HepG2 (cell line): ENCODE data around the gene SAA2. TPM values are rescaled to one million over a fixed set of nuclear protein-coding genes. Genes with fewer than 3 reads are reported as not detected.

Experiments used
- ATAC-seq: fragments of 200-7000 bp; cut with Tn5 transposase; 3 replicates; pipeline ENCODE4 v1.9.1; 2020; ENCODE audit warnings: mild to moderate bottlenecking, moderate library complexity
- BruUV-seq: library from RNA; stranded (reverse); fragments of 400-500 nt; replicated peaks from 2 replicates; lab custom pipeline; 2021; lab: Mats Ljungman, UMichigan
- CTCF ChIA-PET: fragments of 300-600 bp; formaldehyde crosslinking; extraction: SDS; loops from one replicate; lab custom pipeline; 2021; ENCODE audit warnings: low total read pairs, inconsistent platforms, low intra/inter-chr PET ratio; lab: Yijun Ruan, JAX
- POLR2A ChIA-PET: fragments of 350-600 bp; sonication (Branson Sonifier 250); formaldehyde crosslinking; loops from one replicate; lab custom pipeline; 2020; ENCODE audit warnings: antibody characterized with exemption, inconsistent platforms; lab: Yijun Ruan, JAX
- DNase-seq: peaks from one replicate; pipeline ENCODE4 v3.0.0-alpha.2; 2015; ENCODE audit warnings: low spot score
- FAIRE-seq: peaks from 3 replicates; lab custom pipeline; 2011; peaks lifted over from hg19 to GRCh38; lab: Jason Lieb, UNC
- H2AFZ ChIP-seq: one replicate; pipeline ENCODE4 v1.6.1; 2011; ENCODE audit warnings: low read length, inconsistent platforms
- H3K27ac ChIP-seq: fragments of 300-600 bp; 3 replicates; pipeline ENCODE4 v1.8.0; 2011; ENCODE audit warnings: mixed run types, mild to moderate bottlenecking, mixed read lengths, low read length, inconsistent platforms; ENCODE audit not compliant: insufficient read depth; ENCODE audit errors: extremely low read length
- H3K27me3 ChIP-seq, 2 experiments: fragments of 200-600 bp in 1 of 2; 2 replicates in 1 of 2; 3 replicates in 1 of 2; pipeline versions ENCODE4 v1.6.0 to v1.8.0; 2011; ENCODE audit warnings: low read length in 2 of 2, mild to moderate bottlenecking in 2 of 2, moderate library complexity in 2 of 2, inconsistent platforms in 1 of 2; ENCODE audit not compliant: insufficient read depth in 2 of 2, control insufficient read depth in 1 of 2
- H3K36me3 ChIP-seq, 2 experiments: fragments of 200-600 bp in 1 of 2; replicated peaks in 1 of 2; 2 replicates in 1 of 2; 3 replicates in 1 of 2; pipeline versions ENCODE4 v1.5.1 to v1.8.0; 2011; ENCODE audit warnings: low read length in 2 of 2, inconsistent platforms in 1 of 2; ENCODE audit not compliant: insufficient read depth in 2 of 2, control insufficient read depth in 1 of 2
- H3K4me1 ChIP-seq: 2 replicates; pipeline ENCODE4 v1.5.1; 2012; ENCODE audit warnings: low read length, inconsistent platforms; ENCODE audit not compliant: insufficient read depth
- H3K4me2 ChIP-seq: 2 replicates; pipeline ENCODE4 v1.6.0; 2011; ENCODE audit warnings: low read depth, low read length, inconsistent platforms
- H3K4me3 ChIP-seq, 3 experiments: fragments of 200-600 bp in 1 of 3; sonication (generic), shearing (Covaris generic) in 1 of 3; replicated peaks in 1 of 3; 2 replicates each; pipeline ENCODE4 v1.5.1; 2011 to 2016; ENCODE audit warnings: low read length in 3 of 3, inconsistent platforms in 2 of 3, low read depth in 2 of 3, mild to moderate bottlenecking in 2 of 3, control low read depth in 1 of 3, mixed read lengths in 1 of 3; ENCODE audit not compliant: insufficient read depth in 1 of 3
- H3K79me2 ChIP-seq: one replicate; pipeline ENCODE4 v1.6.1; 2011; ENCODE audit warnings: low read length, inconsistent platforms; ENCODE audit not compliant: insufficient read depth
- H3K9ac ChIP-seq: 2 replicates; pipeline ENCODE4 v1.6.0; 2011; ENCODE audit warnings: mild to moderate bottlenecking, low read depth, low read length, inconsistent platforms; ENCODE audit not compliant: insufficient read depth
- H3K9me3 ChIP-seq: 2 replicates; pipeline ENCODE4 v1.5.1; 2012; ENCODE audit warnings: mild to moderate bottlenecking, low read length
- H4K20me1 ChIP-seq: 2 replicates; pipeline ENCODE4 v1.6.0; 2011; ENCODE audit warnings: inconsistent platforms, mild to moderate bottlenecking, low read length, moderate library complexity; ENCODE audit not compliant: insufficient read depth
- FOXA1 ChIP-seq, 2 experiments: fragments of 450-650 bp in 1 of 2; sonication (generic) in 1 of 2; formaldehyde crosslinking in 1 of 2; IDR thresholded peaks; 2 replicates each; pipeline versions ENCODE4 v1.4.0 to v1.6.1; 2016 to 2020; ENCODE audit warnings: missing genetic modification reagents in 1 of 2
- HNF4G ChIP-seq, 2 experiments: sonication (generic) in 1 of 2; formaldehyde crosslinking in 1 of 2; IDR thresholded peaks; 2 replicates each; pipeline versions ENCODE4 v1.4.0 to v1.6.1; 2011 to 2020; ENCODE audit warnings: borderline replicate concordance in 2 of 2, low read depth in 2 of 2, mild to moderate bottlenecking in 2 of 2, low read length in 1 of 2, missing genetic modification reagents in 1 of 2, moderate library complexity in 1 of 2
- KDM4B ChIP-seq: sonication (generic); formaldehyde crosslinking; IDR thresholded peaks from 2 replicates; pipeline ENCODE4 v1.4.0; 2020; ENCODE audit warnings: missing genetic modification reagents
- MTA3 ChIP-seq: sonication (generic); formaldehyde crosslinking; IDR thresholded peaks from 2 replicates; pipeline ENCODE4 v1.4.0; 2020; ENCODE audit warnings: missing genetic modification reagents
- MXD4 ChIP-seq: IDR thresholded peaks from 2 replicates; pipeline ENCODE4 v1.6.1; 2016; ENCODE audit warnings: mild to moderate bottlenecking, missing biosample characterization, missing genetic modification reagents
- RELA ChIP-seq: sonication (generic); formaldehyde crosslinking; IDR thresholded peaks from 2 replicates; pipeline ENCODE4 v1.4.0; 2020; ENCODE audit warnings: missing genetic modification reagents
- ZFP36L2 ChIP-seq: sonication (generic); formaldehyde crosslinking; IDR thresholded peaks from 2 replicates; pipeline ENCODE4 v1.4.0; 2020; ENCODE audit warnings: missing genetic modification reagents
- ZNF12 ChIP-seq: sonication (generic); formaldehyde crosslinking; IDR thresholded peaks from 2 replicates; pipeline ENCODE4 v1.5.0; 2020; ENCODE audit warnings: missing genetic modification reagents
- ZNF251 ChIP-seq: sonication (generic); formaldehyde crosslinking; IDR thresholded peaks from 2 replicates; pipeline ENCODE4 v1.9.0; 2021; ENCODE audit warnings: mild to moderate bottlenecking, missing genetic modification reagents
- ZNF335 ChIP-seq: sonication (generic); formaldehyde crosslinking; IDR thresholded peaks from 2 replicates; pipeline ENCODE4 v1.4.0; 2020; ENCODE audit warnings: missing genetic modification reagents
- ZNF619 ChIP-seq: sonication (generic); formaldehyde crosslinking; IDR thresholded peaks from 2 replicates; pipeline ENCODE4 v1.4.0; 2020; ENCODE audit warnings: mild to moderate bottlenecking, missing genetic modification reagents
- ZNF747 ChIP-seq: sonication (generic); formaldehyde crosslinking; IDR thresholded peaks from 2 replicates; pipeline ENCODE4 v1.8.1; 2023; ENCODE audit warnings: missing genetic modification reagents, mild to moderate bottlenecking, borderline replicate concordance
- ZNF816 ChIP-seq: sonication (generic); formaldehyde crosslinking; IDR thresholded peaks from 2 replicates; pipeline ENCODE4 v1.8.0; 2022; ENCODE audit warnings: missing genetic modification reagents, mild to moderate bottlenecking, borderline replicate concordance
- WGBS: methylation state at CpG from one replicate; pipeline ENCODE4 v1.1.6; 2017; ENCODE audit warnings: low lambda C conversion rate; 5-methylcytosine and 5-hydroxymethylcytosine counted together
- in situ Hi-C: cut with HindIII; loops from 2 replicates; pipeline ENCODE4 v1.10.0; 2017; ENCODE audit warnings: low pct_unique_long_range_greater_than_20kb; ENCODE audit not compliant: extremely low pct_ligation_motif_present
- intact Hi-C: fragments of 100-400 bp; cut with micrococcal nuclease; formaldehyde crosslinking; loops from one replicate; pipeline ENCODE4 v1.10.0; 2022; ENCODE audit not compliant: unreplicated experiment
- polyA plus RNA-seq, 8 experiments: library from polyadenylated mRNA; depleted of rRNA in 3 of 8; stranded (reverse) in 7 of 8; unstranded in 1 of 8; fragments of >200 nt; fragmentation: Illumina TruSeq in 4 of 8; extraction: Trizol in 4 of 8; gene quantifications; 2 replicates each; pipeline versions ENCODE4 v1.2.1 to v1.2.3, GENCODE V29; 2011 to 2016; ENCODE audit warnings: low read depth in 4 of 8, missing spikeins in 1 of 8, mixed read lengths in 1 of 8; ENCODE audit not compliant: insufficient read depth in 1 of 8
- total RNA-seq, 5 experiments: library from RNA; depleted of rRNA; stranded (reverse); fragments of >200 nt; fragmentation: Illumina TruSeq; extraction: Trizol; gene quantifications; 2 replicates each; pipeline ENCODE4 v1.2.3, GENCODE V29; 2016; ENCODE audit warnings: low read depth in 1 of 5
- TF ChIP-seq, protein P1 (sequence below): IDR thresholded peaks from 2 replicates; pipeline ENCODE4 v1.6.1; 2016; ENCODE audit warnings: low read depth, borderline replicate concordance
- TF ChIP-seq, protein P2 (sequence below): sonication (generic); formaldehyde crosslinking; IDR thresholded peaks from 2 replicates; pipeline ENCODE4 v1.4.0; 2020; ENCODE audit warnings: mild to moderate bottlenecking, missing genetic modification reagents
- TF ChIP-seq, protein P3 (sequence below): sonication (generic); formaldehyde crosslinking; IDR thresholded peaks from 2 replicates; pipeline ENCODE4 v1.4.0; 2020; ENCODE audit warnings: missing genetic modification reagents
- TF ChIP-seq, protein P4 (sequence below): sonication (generic); formaldehyde crosslinking; IDR thresholded peaks from 2 replicates; pipeline ENCODE4 v1.4.0; 2020; ENCODE audit warnings: missing genetic modification reagents

The SAA2 gene
- total and polyA plus RNA-seq, 2 of the 13 experiments (the other 11 are each of a cell fraction or from before 2014, with no cell fraction given): 0.27 TPM; not detected in 1

DNA sequence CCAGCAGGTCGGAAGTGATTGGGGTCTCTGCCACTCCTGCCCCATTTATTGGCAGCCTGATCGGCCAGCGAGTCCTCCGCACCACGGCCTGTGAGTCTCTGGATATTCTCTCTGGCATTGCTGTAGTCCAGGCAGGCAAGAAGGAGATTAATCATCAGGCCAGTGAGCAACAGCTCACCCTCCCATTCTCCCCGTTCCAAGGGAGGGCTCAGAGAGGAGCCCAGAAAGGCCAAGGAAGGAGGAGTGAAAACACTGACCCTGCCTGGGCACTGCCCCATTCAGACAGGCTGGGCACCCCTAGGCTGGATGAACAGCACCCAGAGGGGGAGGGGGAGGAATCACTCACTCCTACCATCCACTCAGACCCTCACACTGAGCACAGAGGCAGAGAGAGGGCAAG is 3.1 kb downstream of the SAA2 start:
- no peaks in the 10 kb centered on the region for H4K20me1 ChIP-seq
- intact Hi-C loops (no loop called here), in situ Hi-C loops (no loop called here)
- no peaks in the 10 kb centered on the region for H3K9me3 ChIP-seq
- no peak overlapping the region for H2AFZ ChIP-seq
- TF ChIP-seq HNF4G (IDR thresholded peaks at IDR 0.05; ENCODE audit: borderline replicate concordance, low read depth, low read length) (no peak), HNF4G (CRISPR knock-in tag; IDR thresholded peaks at IDR 0.05; ENCODE audit: borderline replicate concordance, low read depth) (no peak), ZNF251 (CRISPR knock-in tag) (no peak), FOXA1 (IDR thresholded peaks at IDR 0.05) (no peak), FOXA1 (CRISPR knock-in tag; IDR thresholded peaks at IDR 0.05) (no peak), RELA (CRISPR knock-in tag) (no peak), MTA3 (CRISPR knock-in tag) (no peak), ZFP36L2 (CRISPR knock-in tag) (no peak), ZNF747 (CRISPR knock-in tag) (no peak), ZNF12 (no peak), ZNF619 (CRISPR knock-in tag) (no peak), ZNF816 (CRISPR knock-in tag) (no peak), MXD4 (CRISPR knock-in tag) (no peak), KDM4B (CRISPR knock-in tag) (no peak), ZNF335 (CRISPR knock-in tag) (no peak)
- TF ChIP-seq, protein P1, sequence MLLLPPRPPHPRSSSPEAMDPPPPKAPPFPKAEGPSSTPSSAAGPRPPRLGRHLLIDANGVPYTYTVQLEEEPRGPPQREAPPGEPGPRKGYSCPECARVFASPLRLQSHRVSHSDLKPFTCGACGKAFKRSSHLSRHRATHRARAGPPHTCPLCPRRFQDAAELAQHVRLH: no peak
- TF ChIP-seq, protein P2, sequence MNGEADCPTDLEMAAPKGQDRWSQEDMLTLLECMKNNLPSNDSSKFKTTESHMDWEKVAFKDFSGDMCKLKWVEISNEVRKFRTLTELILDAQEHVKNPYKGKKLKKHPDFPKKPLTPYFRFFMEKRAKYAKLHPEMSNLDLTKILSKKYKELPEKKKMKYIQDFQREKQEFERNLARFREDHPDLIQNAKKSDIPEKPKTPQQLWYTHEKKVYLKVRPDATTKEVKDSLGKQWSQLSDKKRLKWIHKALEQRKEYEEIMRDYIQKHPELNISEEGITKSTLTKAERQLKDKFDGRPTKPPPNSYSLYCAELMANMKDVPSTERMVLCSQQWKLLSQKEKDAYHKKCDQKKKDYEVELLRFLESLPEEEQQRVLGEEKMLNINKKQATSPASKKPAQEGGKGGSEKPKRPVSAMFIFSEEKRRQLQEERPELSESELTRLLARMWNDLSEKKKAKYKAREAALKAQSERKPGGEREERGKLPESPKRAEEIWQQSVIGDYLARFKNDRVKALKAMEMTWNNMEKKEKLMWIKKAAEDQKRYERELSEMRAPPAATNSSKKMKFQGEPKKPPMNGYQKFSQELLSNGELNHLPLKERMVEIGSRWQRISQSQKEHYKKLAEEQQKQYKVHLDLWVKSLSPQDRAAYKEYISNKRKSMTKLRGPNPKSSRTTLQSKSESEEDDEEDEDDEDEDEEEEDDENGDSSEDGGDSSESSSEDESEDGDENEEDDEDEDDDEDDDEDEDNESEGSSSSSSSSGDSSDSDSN: no peak
- TF ChIP-seq, protein P3, sequence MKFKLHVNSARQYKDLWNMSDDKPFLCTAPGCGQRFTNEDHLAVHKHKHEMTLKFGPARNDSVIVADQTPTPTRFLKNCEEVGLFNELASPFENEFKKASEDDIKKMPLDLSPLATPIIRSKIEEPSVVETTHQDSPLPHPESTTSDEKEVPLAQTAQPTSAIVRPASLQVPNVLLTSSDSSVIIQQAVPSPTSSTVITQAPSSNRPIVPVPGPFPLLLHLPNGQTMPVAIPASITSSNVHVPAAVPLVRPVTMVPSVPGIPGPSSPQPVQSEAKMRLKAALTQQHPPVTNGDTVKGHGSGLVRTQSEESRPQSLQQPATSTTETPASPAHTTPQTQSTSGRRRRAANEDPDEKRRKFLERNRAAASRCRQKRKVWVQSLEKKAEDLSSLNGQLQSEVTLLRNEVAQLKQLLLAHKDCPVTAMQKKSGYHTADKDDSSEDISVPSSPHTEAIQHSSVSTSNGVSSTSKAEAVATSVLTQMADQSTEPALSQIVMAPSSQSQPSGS (CRISPR knock-in tag): no peak
- TF ChIP-seq, protein P4, sequence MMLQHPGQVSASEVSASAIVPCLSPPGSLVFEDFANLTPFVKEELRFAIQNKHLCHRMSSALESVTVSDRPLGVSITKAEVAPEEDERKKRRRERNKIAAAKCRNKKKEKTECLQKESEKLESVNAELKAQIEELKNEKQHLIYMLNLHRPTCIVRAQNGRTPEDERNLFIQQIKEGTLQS: no peak
- DNase-seq (no peak), ATAC-seq (no peak; the same call in 2 of the 3 replicates), FAIRE-seq (no peak)
- whole genome bisulfite sequencing: 50% methylated on average over 6 of the region's 6 CpGs
- H3K4me2 ChIP-seq: no peak overlapping the region
- ChIA-PET CTCF (no interaction called here), POLR2A (no interaction called here)
- no peak overlapping the region for H3K9ac ChIP-seq
- no peak overlapping the region for H3K4me3 ChIP-seq
- peaks cover 8% of the 10 kb centered on the region for H3K4me1 ChIP-seq
- no peaks in the 10 kb centered on the region for H3K79me2 ChIP-seq
- BruUV-seq: no TSS peak
- H3K27me3 ChIP-seq: peaks cover 0 to 9% of the 10 kb centered on the region in 2 experiments; a peak in 2 of 5 replicates
- no peak overlapping the region for H3K27ac ChIP-seq
- no peaks in the 10 kb centered on the region for H3K36me3 ChIP-seq
